Neural cell (in vitro differentiated cells): Measurements from ENCODE around the gene NDUFC1. TPM values are rescaled to one million over a fixed set of nuclear protein-coding genes. Genes with fewer than 3 reads are reported as not detected.

ENCODE experiments used
- H2AFZ ChIP-seq: fragments of 200-600, 300-800 bp; sonication (generic), shearing (Covaris generic); 2 replicates; pipeline ENCODE4 v1.6.0; 2014; ENCODE audit warnings: low read depth, mild to moderate bottlenecking, antibody characterized with exemption, low read length, moderate library complexity
- H3F3A ChIP-seq: fragments of 200-600 bp; shearing (Covaris generic); 2 replicates; pipeline ENCODE4 v1.6.1; 2016; ENCODE audit warnings: mild to moderate bottlenecking, moderate library complexity, mixed read lengths, antibody characterized with exemption, low read length; ENCODE audit not compliant: insufficient read depth, poor library complexity, severe bottlenecking
- H3K27ac ChIP-seq: fragments of 200-600, 300-800 bp; sonication (generic), shearing (Covaris generic); 2 replicates; pipeline ENCODE4 v1.5.1; 2014; ENCODE audit warnings: mild to moderate bottlenecking, low read length, moderate library complexity
- H3K27me3 ChIP-seq: fragments of 300-800, 200-600 bp; sonication (generic), shearing (Covaris generic); 2 replicates; pipeline ENCODE4 v1.6.0; 2014; ENCODE audit warnings: mild to moderate bottlenecking, low read depth, low read length, moderate library complexity; ENCODE audit not compliant: insufficient read depth
- H3K36me3 ChIP-seq: fragments of 300-800, 200-600 bp; sonication (generic), shearing (Covaris generic); 2 replicates; pipeline ENCODE4 v1.5.1; 2014; ENCODE audit warnings: mild to moderate bottlenecking, antibody characterized with exemption, low read length, moderate library complexity; ENCODE audit not compliant: insufficient read depth
- H3K4me2 ChIP-seq: fragments of 300-800, 200-600 bp; sonication (generic), shearing (Covaris generic); 2 replicates; pipeline ENCODE4 v1.6.0; 2014; ENCODE audit warnings: mild to moderate bottlenecking, low read length
- H3K4me3 ChIP-seq: fragments of 300-800, 200-600 bp; sonication (generic), shearing (Covaris generic); 2 replicates; pipeline ENCODE4 v1.5.1; 2014; ENCODE audit warnings: mild to moderate bottlenecking, low read length, moderate library complexity
- H3K79me2 ChIP-seq: fragments of 200-600 bp; shearing (Covaris generic); replicated peaks from 2 replicates; pipeline ENCODE4 v1.6.0; 2014; ENCODE audit warnings: mild to moderate bottlenecking, low read length, moderate library complexity; ENCODE audit not compliant: insufficient read depth
- H3K9ac ChIP-seq: fragments of 300-800, 200-600 bp; sonication (generic), shearing (Covaris generic); 2 replicates; pipeline ENCODE4 v1.6.1; 2016; ENCODE audit warnings: mild to moderate bottlenecking, low read length, mixed read lengths
- H3K9me2 ChIP-seq: fragments of 200-600 bp; shearing (Covaris generic); 2 replicates; pipeline ENCODE4 v1.6.1; 2016; ENCODE audit warnings: mild to moderate bottlenecking, low read length, mixed read lengths; ENCODE audit not compliant: insufficient read depth
- H3K9me3 ChIP-seq: fragments of 200-600, 300-800 bp; sonication (generic), shearing (Covaris generic); 2 replicates; pipeline ENCODE4 v1.6.1; 2016; ENCODE audit warnings: mild to moderate bottlenecking, mixed run types, low read length, moderate library complexity, mixed read lengths
- H4K20me1 ChIP-seq: fragments of 200-600 bp; shearing (Covaris generic); 2 replicates; pipeline ENCODE4 v1.6.1; 2016; ENCODE audit warnings: mild to moderate bottlenecking, mixed run types; ENCODE audit not compliant: insufficient read depth
- EP300 ChIP-seq: fragments of 450-650 bp; conservative IDR thresholded peaks from 2 replicates; pipeline ENCODE4 v1.6.1; 2014; ENCODE audit warnings: antibody characterized with exemption, mild to moderate bottlenecking, moderate library complexity; ENCODE audit not compliant: poor library complexity, severe bottlenecking
- EZH2 ChIP-seq: fragments of 200-600, 300-800 bp; shearing (Covaris generic), sonication (generic); IDR thresholded peaks from 2 replicates; pipeline ENCODE4 v1.6.1; 2014; ENCODE audit warnings: antibody characterized with exemption, low read length, borderline replicate concordance, mild to moderate bottlenecking; ENCODE audit not compliant: insufficient read depth, poor library complexity, severe bottlenecking
- MXI1 ChIP-seq: fragments of 450-650 bp; conservative IDR thresholded peaks from 2 replicates; pipeline ENCODE4 v1.6.1; 2014; ENCODE audit warnings: antibody characterized with exemption, mild to moderate bottlenecking; ENCODE audit not compliant: poor library complexity, severe bottlenecking
- POLR2AphosphoS5 ChIP-seq: IDR thresholded peaks from 2 replicates; pipeline ENCODE4 v1.6.1; 2012
- RAD21 ChIP-seq: fragments of 450-650 bp; conservative IDR thresholded peaks from 2 replicates; pipeline ENCODE4 v1.6.1; 2014; ENCODE audit warnings: antibody characterized with exemption, mild to moderate bottlenecking, moderate library complexity
- SMC3 ChIP-seq: fragments of 450-650 bp; conservative IDR thresholded peaks from 2 replicates; pipeline ENCODE4 v1.6.1; 2014; ENCODE audit warnings: antibody characterized with exemption, mild to moderate bottlenecking, moderate library complexity; ENCODE audit not compliant: poor library complexity
- TAF1 ChIP-seq: IDR thresholded peaks from 2 replicates; pipeline ENCODE4 v1.6.1; 2012; ENCODE audit warnings: low read depth
- polyA plus RNA-seq: library from polyadenylated mRNA; depleted of rRNA; stranded (reverse); fragments of >200 nt; gene quantifications from 2 replicates; pipeline ENCODE4 v1.2.3, GENCODE V29; 2014
- TF ChIP-seq, protein P1 (sequence below): fragments of 450-650 bp; IDR thresholded peaks from 2 replicates; pipeline ENCODE4 v1.5.1; 2014; ENCODE audit warnings: antibody characterized with exemption, mild to moderate bottlenecking, moderate library complexity; ENCODE audit not compliant: poor library complexity, severe bottlenecking
- TF ChIP-seq, protein P2 (sequence below): IDR thresholded peaks from 2 replicates; pipeline ENCODE4 v1.6.1; 2012; ENCODE audit warnings: borderline replicate concordance

NDUFC1 gene
- polyA plus RNA-seq, 1 donor from 2014 or later: 102 TPM

GRCh38 chr4:139253713-139254112 lies 48.6 kb downstream of the NDUFC1 start:
- no peak overlapping the region for H3K9ac ChIP-seq

DNA sequence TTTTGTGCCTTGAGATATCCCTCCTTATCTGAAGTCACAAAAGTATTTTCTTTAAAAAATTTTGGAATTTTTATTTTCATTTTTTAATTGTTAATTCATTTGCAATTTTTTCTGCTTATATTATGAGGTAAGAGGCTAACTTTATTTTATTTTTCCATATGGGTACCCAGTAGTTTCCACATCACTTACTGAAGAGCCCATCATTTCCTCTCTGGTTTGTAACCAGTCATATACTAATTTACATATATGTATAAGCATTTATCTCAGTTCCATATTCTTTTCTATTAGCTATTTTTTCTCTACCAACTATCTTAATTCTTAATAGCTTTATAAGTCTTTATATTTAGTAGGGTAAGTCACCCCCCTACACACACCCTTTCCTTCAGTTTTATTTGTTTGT lies 49.2 kb downstream of the NDUFC1 start:
- TF ChIP-seq, protein P1, sequence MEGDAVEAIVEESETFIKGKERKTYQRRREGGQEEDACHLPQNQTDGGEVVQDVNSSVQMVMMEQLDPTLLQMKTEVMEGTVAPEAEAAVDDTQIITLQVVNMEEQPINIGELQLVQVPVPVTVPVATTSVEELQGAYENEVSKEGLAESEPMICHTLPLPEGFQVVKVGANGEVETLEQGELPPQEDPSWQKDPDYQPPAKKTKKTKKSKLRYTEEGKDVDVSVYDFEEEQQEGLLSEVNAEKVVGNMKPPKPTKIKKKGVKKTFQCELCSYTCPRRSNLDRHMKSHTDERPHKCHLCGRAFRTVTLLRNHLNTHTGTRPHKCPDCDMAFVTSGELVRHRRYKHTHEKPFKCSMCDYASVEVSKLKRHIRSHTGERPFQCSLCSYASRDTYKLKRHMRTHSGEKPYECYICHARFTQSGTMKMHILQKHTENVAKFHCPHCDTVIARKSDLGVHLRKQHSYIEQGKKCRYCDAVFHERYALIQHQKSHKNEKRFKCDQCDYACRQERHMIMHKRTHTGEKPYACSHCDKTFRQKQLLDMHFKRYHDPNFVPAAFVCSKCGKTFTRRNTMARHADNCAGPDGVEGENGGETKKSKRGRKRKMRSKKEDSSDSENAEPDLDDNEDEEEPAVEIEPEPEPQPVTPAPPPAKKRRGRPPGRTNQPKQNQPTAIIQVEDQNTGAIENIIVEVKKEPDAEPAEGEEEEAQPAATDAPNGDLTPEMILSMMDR: no peak
- TF ChIP-seq SMC3 (no peak), RAD21 (no peak), EP300 (no peak), POLR2AphosphoS5 (no peak), EZH2 (no peak), MXI1 (no peak), TAF1 (no peak)
- TF ChIP-seq, protein P2, sequence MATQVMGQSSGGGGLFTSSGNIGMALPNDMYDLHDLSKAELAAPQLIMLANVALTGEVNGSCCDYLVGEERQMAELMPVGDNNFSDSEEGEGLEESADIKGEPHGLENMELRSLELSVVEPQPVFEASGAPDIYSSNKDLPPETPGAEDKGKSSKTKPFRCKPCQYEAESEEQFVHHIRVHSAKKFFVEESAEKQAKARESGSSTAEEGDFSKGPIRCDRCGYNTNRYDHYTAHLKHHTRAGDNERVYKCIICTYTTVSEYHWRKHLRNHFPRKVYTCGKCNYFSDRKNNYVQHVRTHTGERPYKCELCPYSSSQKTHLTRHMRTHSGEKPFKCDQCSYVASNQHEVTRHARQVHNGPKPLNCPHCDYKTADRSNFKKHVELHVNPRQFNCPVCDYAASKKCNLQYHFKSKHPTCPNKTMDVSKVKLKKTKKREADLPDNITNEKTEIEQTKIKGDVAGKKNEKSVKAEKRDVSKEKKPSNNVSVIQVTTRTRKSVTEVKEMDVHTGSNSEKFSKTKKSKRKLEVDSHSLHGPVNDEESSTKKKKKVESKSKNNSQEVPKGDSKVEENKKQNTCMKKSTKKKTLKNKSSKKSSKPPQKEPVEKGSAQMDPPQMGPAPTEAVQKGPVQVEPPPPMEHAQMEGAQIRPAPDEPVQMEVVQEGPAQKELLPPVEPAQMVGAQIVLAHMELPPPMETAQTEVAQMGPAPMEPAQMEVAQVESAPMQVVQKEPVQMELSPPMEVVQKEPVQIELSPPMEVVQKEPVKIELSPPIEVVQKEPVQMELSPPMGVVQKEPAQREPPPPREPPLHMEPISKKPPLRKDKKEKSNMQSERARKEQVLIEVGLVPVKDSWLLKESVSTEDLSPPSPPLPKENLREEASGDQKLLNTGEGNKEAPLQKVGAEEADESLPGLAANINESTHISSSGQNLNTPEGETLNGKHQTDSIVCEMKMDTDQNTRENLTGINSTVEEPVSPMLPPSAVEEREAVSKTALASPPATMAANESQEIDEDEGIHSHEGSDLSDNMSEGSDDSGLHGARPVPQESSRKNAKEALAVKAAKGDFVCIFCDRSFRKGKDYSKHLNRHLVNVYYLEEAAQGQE: no peak
- no peaks in the 10 kb centered on the region for H4K20me1 ChIP-seq
- H3K36me3 ChIP-seq: no peaks in the 10 kb centered on the region
- no peaks in the 10 kb centered on the region for H3K9me3 ChIP-seq
- no peak overlapping the region for H3K4me2 ChIP-seq
- no peak overlapping the region for H3K9ac ChIP-seq
- H2AFZ ChIP-seq: no peak overlapping the region
- H3K27ac ChIP-seq: no peak overlapping the region
- H3K4me3 ChIP-seq: no peak overlapping the region
- H3K79me2 ChIP-seq: no peaks in the 10 kb centered on the region
- H3K9me2 ChIP-seq: no peaks in the 10 kb centered on the region
- H3K27me3 ChIP-seq: no peaks in the 10 kb centered on the region
- H3F3A ChIP-seq: no peaks in the 10 kb centered on the region

More at GRCh38 chr4:139253713-139254112, 48.6 kb downstream of the NDUFC1 start:
- Histone ChIP-seq H3K9me2 (no peaks in the 10 kb centered on the region), H2AFZ (no peak overlapping the region), H3K4me2 (no peak overlapping the region), H3K36me3 (no peaks in the 10 kb centered on the region), H4K20me1 (no peaks in the 10 kb centered on the region), H3K27me3 (no peaks in the 10 kb centered on the region), H3K9me3 (no peaks in the 10 kb centered on the region), H3K4me3 (no peak overlapping the region), H3F3A (no peaks in the 10 kb centered on the region), H3K27ac (no peak overlapping the region), H3K79me2 (no peaks in the 10 kb centered on the region)
- TF ChIP-seq, protein P1: no peak
- TF ChIP-seq TAF1 (no peak), SMC3 (no peak), EP300 (no peak), POLR2AphosphoS5 (no peak), EZH2 (no peak), MXI1 (no peak), RAD21 (no peak)
- TF ChIP-seq, protein P2: no peak
